H1 (cell line): Measurements from ENCODE around the gene SAG. TPM values are rescaled to one million over a fixed set of nuclear protein-coding genes. Genes with fewer than 3 reads are reported as not detected.

Experiments
- CTCF ChIA-PET: fragments of 300-600 bp; sonication (Branson Sonifier 250); formaldehyde crosslinking; loops from one replicate; lab custom pipeline; 2021; ENCODE audit not compliant: partially characterized antibody; lab: Charles Lee
- POLR2A ChIA-PET: fragments of 300-600 bp; sonication (Branson Sonifier 250); formaldehyde crosslinking; loops from one replicate; lab custom pipeline; 2021; ENCODE audit warnings: inconsistent platforms; ENCODE audit not compliant: partially characterized antibody; lab: Charles Lee
- DNase-seq, 2 experiments: peaks; one replicate each; pipeline versions ENCODE4 v3.0.0 to v3.0.0-alpha.2; 2010 to 2022; ENCODE audit warnings: low spot score in 2 of 2, low read depth in 1 of 2, mixed read lengths in 1 of 2
- FAIRE-seq: peaks from 2 replicates; lab custom pipeline; 2011; peaks lifted over from hg19 to GRCh38; lab: Jason Lieb, UNC
- H2AFZ ChIP-seq: 2 replicates; pipeline ENCODE4 v1.8.1; 2012; ENCODE audit warnings: low read length, inconsistent platforms
- H2AK5ac ChIP-seq: 2 replicates; pipeline ENCODE4 v1.6.1; 2013; ENCODE audit warnings: low read depth, low read length
- H2BK120ac ChIP-seq: replicated peaks from 2 replicates; pipeline ENCODE3; 2013; ENCODE audit warnings: low read depth, low read length, inconsistent platforms
- H2BK12ac ChIP-seq: 2 replicates; pipeline ENCODE4 v1.6.1; 2013; ENCODE audit warnings: low read depth, low read length
- H2BK15ac ChIP-seq: 2 replicates; pipeline ENCODE4 v1.6.1; 2013; ENCODE audit warnings: low read length
- H2BK20ac ChIP-seq: 2 replicates; pipeline ENCODE4 v1.6.1; 2013; ENCODE audit warnings: low read length
- H2BK5ac ChIP-seq: 2 replicates; pipeline ENCODE4 v1.6.1; 2013; ENCODE audit warnings: low read depth, low read length
- H3K14ac ChIP-seq: 2 replicates; pipeline ENCODE4 v1.6.1; 2013; ENCODE audit warnings: inconsistent platforms; ENCODE audit not compliant: insufficient read length
- H3K18ac ChIP-seq: 2 replicates; pipeline ENCODE4 v1.6.1; 2013; ENCODE audit warnings: low read length; ENCODE audit errors: extremely low read depth
- H3K23ac ChIP-seq: 2 replicates; pipeline ENCODE4 v1.6.1; 2013; ENCODE audit warnings: inconsistent platforms; ENCODE audit not compliant: insufficient read length
- H3K23me2 ChIP-seq: 2 replicates; pipeline ENCODE4 v1.6.1; 2013; ENCODE audit warnings: low read depth, low read length
- H3K27ac ChIP-seq: 2 replicates; pipeline ENCODE4 v1.6.1; 2011; ENCODE audit warnings: low read depth, low read length, inconsistent platforms
- H3K27me3 ChIP-seq, 4 experiments: replicated peaks in 1 of 4; 1 replicate in 1 of 4; 2 replicates in 3 of 4; pipeline versions ENCODE4 v1.6.1 to v1.8.1; 2011 to 2013; ENCODE audit warnings: low read length in 3 of 4, mild to moderate bottlenecking in 3 of 4, inconsistent platforms in 2 of 4, mixed read lengths in 2 of 4, moderate library complexity in 1 of 4; ENCODE audit not compliant: control insufficient read depth in 3 of 4, insufficient read depth in 3 of 4; ENCODE audit errors: extremely low read depth in 1 of 4
- H3K36me3 ChIP-seq, 4 experiments: 2 replicates each; pipeline versions ENCODE4 v1.6.1 to v1.8.1; 2011 to 2013; ENCODE audit warnings: mild to moderate bottlenecking in 4 of 4, low read length in 3 of 4, moderate library complexity in 2 of 4, control low read depth in 1 of 4, inconsistent platforms in 1 of 4; ENCODE audit not compliant: insufficient read depth in 4 of 4, control insufficient read depth in 2 of 4
- H3K4ac ChIP-seq: replicated peaks from 2 replicates; pipeline ENCODE3; 2013; ENCODE audit warnings: low read length, low read depth, mixed read lengths, inconsistent platforms; ENCODE audit not compliant: insufficient read length
- H3K4me1 ChIP-seq, 4 experiments: replicated peaks in 1 of 4; 1 replicate in 1 of 4; 2 replicates in 3 of 4; pipeline versions ENCODE4 v1.6.1 to v1.8.1; 2011 to 2013; ENCODE audit warnings: low read length in 3 of 4, inconsistent platforms in 2 of 4, mixed read lengths in 1 of 4; ENCODE audit not compliant: insufficient read depth in 4 of 4, control insufficient read depth in 3 of 4
- H3K4me2 ChIP-seq, 2 experiments: 2 replicates each; pipeline versions ENCODE4 v1.6.1 to v1.8.1; 2011 to 2013; ENCODE audit warnings: low read depth in 2 of 2, low read length in 2 of 2, control low read depth in 1 of 2, inconsistent platforms in 1 of 2, mild to moderate bottlenecking in 1 of 2; ENCODE audit not compliant: insufficient read depth in 1 of 2
- H3K4me3 ChIP-seq, 4 experiments: fragments of 200-600, 300-600 bp in 1 of 4; sonication (generic), shearing (Covaris generic), sonication (Bioruptor Twin) in 1 of 4; 2 replicates each; pipeline versions ENCODE4 v1.5.1 to v1.8.1; 2011 to 2016; ENCODE audit warnings: low read length in 4 of 4, low read depth in 3 of 4, control low read depth in 2 of 4, inconsistent platforms in 2 of 4, mild to moderate bottlenecking in 2 of 4, mixed read lengths in 1 of 4, moderate library complexity in 1 of 4; ENCODE audit not compliant: insufficient read depth in 2 of 4; ENCODE audit errors: extremely low read depth in 1 of 4
- H3K56ac ChIP-seq: replicated peaks from 2 replicates; pipeline ENCODE3; 2013; ENCODE audit warnings: low read depth, mild to moderate bottlenecking, mixed read lengths, low read length, inconsistent platforms; ENCODE audit not compliant: insufficient read length
- H3K79me1 ChIP-seq: 2 replicates; pipeline ENCODE4 v1.6.1; 2013; ENCODE audit warnings: low read depth, low read length, control low read depth
- H3K79me2 ChIP-seq, 2 experiments: 2 replicates each; pipeline versions ENCODE4 v1.6.1 to v1.8.1; 2012 to 2013; ENCODE audit warnings: low read length in 2 of 2, mild to moderate bottlenecking in 2 of 2, inconsistent platforms in 1 of 2; ENCODE audit not compliant: insufficient read depth in 2 of 2, control insufficient read depth in 1 of 2
- H3K9ac ChIP-seq, 4 experiments: replicated peaks in 1 of 4; 1 replicate in 1 of 4; 2 replicates in 3 of 4; pipeline versions ENCODE4 v1.6.1 to v1.8.1; 2011 to 2013; ENCODE audit warnings: low read depth in 3 of 4, low read length in 3 of 4, control low read depth in 2 of 4, mild to moderate bottlenecking in 2 of 4, moderate library complexity in 2 of 4, inconsistent platforms in 1 of 4; ENCODE audit errors: extremely low read depth in 1 of 4
- H3K9me3 ChIP-seq, 2 experiments: 2 replicates each; pipeline versions ENCODE4 v1.6.1 to v1.8.1; 2012 to 2013; ENCODE audit warnings: mild to moderate bottlenecking in 2 of 2, moderate library complexity in 2 of 2, control low read depth in 1 of 2, inconsistent platforms in 1 of 2, low read depth in 1 of 2, low read length in 1 of 2, mixed read lengths in 1 of 2; ENCODE audit not compliant: insufficient read depth in 2 of 2
- H4K20me1 ChIP-seq, 2 experiments: replicated peaks in 1 of 2; 2 replicates each; pipeline versions ENCODE3 to v1.8.1; 2011 to 2013; ENCODE audit warnings: inconsistent platforms in 2 of 2, low read length in 2 of 2, mild to moderate bottlenecking in 1 of 2; ENCODE audit not compliant: insufficient read depth in 2 of 2, control insufficient read depth in 1 of 2
- H4K5ac ChIP-seq: 2 replicates; pipeline ENCODE4 v1.6.1; 2013; ENCODE audit warnings: low read length, low read depth, mixed read lengths, inconsistent platforms; ENCODE audit not compliant: insufficient read length
- H4K8ac ChIP-seq: 2 replicates; pipeline ENCODE4 v1.8.0; 2013; ENCODE audit warnings: mild to moderate bottlenecking, moderate library complexity, low read length, inconsistent platforms; ENCODE audit not compliant: insufficient read depth; ENCODE audit errors: extremely low read depth
- H4K91ac ChIP-seq: replicated peaks from 2 replicates; pipeline ENCODE3; 2013; ENCODE audit warnings: low read length, mixed read lengths, inconsistent platforms; ENCODE audit not compliant: insufficient read length
- CBX8 ChIP-seq: fragments of 300-800, 300-1000 bp; sonication (generic); IDR thresholded peaks from 2 replicates; pipeline ENCODE4 v1.7.1; 2016; ENCODE audit warnings: low read depth, low read length, borderline replicate concordance
- EP300 ChIP-seq, 2 experiments: IDR thresholded peaks; 1 replicate in 1 of 2; 2 replicates in 1 of 2; pipeline ENCODE4 v1.6.1; 2011 to 2012; ENCODE audit warnings: low read depth in 2 of 2, low read length in 2 of 2, mild to moderate bottlenecking in 2 of 2, borderline replicate concordance in 1 of 2, inconsistent platforms in 1 of 2, moderate library complexity in 1 of 2
- FOSL1 ChIP-seq: IDR thresholded peaks from 2 replicates; pipeline ENCODE4 v1.6.1; 2011; ENCODE audit warnings: mild to moderate bottlenecking, low read depth, low read length, moderate library complexity; ENCODE audit not compliant: insufficient read depth
- HDAC2 ChIP-seq, 2 experiments: fragments of 300-600 bp in 1 of 2; sonication (generic) in 1 of 2; IDR thresholded peaks; 2 replicates each; pipeline ENCODE4 v1.6.1; 2011 to 2012; ENCODE audit warnings: low read depth in 2 of 2, low read length in 2 of 2, mild to moderate bottlenecking in 2 of 2, moderate library complexity in 2 of 2, borderline replicate concordance in 1 of 2, inconsistent platforms in 1 of 2
- JUN ChIP-seq: IDR thresholded peaks from 2 replicates; pipeline ENCODE4 v1.6.1; 2011; ENCODE audit warnings: low read depth, mild to moderate bottlenecking, improper control_type of control experiment, low read length
- MAX ChIP-seq: IDR thresholded peaks from 2 replicates; pipeline ENCODE4 v1.6.1; 2012; ENCODE audit warnings: inconsistent platforms
- NRF1 ChIP-seq: IDR thresholded peaks from 2 replicates; pipeline ENCODE4 v1.6.1; 2011; ENCODE audit warnings: mild to moderate bottlenecking, low read depth, low read length, improper control_type of control experiment
- POU5F1 ChIP-seq: IDR thresholded peaks from 2 replicates; pipeline ENCODE4 v1.6.1; 2011; ENCODE audit warnings: low read depth, mild to moderate bottlenecking, low read length, moderate library complexity
- RBBP5 ChIP-seq: IDR thresholded peaks from 2 replicates; pipeline ENCODE4 v1.7.1; 2012; ENCODE audit warnings: low read depth, mild to moderate bottlenecking, inconsistent platforms, low read length, moderate library complexity, borderline replicate concordance
- RNF2 ChIP-seq: fragments of 200-900, 300-1000 bp; sonication (generic); IDR thresholded peaks from 2 replicates; pipeline ENCODE4 v1.7.1; 2016; ENCODE audit warnings: borderline replicate concordance, low read depth, mild to moderate bottlenecking, antibody characterized with exemption, low read length; ENCODE audit not compliant: poor library complexity, severe bottlenecking; ENCODE audit errors: missing control alignments
- RXRA ChIP-seq: IDR thresholded peaks from 2 replicates; pipeline ENCODE4 v1.6.1; 2011; ENCODE audit warnings: low read depth, mild to moderate bottlenecking, low read length, moderate library complexity; ENCODE audit not compliant: insufficient read depth
- SIX5 ChIP-seq: IDR thresholded peaks from 2 replicates; pipeline ENCODE4 v1.6.1; 2011; ENCODE audit warnings: mild to moderate bottlenecking, low read depth, low read length
- TAF1 ChIP-seq: IDR thresholded peaks from 2 replicates; pipeline ENCODE4 v1.6.1; 2011; ENCODE audit warnings: mild to moderate bottlenecking, low read depth, low read length
- WGBS, 2 experiments: shearing (Covaris generic) in 1 of 2; methylation state at CpG; one replicate each; pipeline versions ENCODE4 v1.1.6 to v1.1.7; 2013 to 2015; ENCODE audit warnings: low lambda C conversion rate in 2 of 2, mixed read lengths in 2 of 2, inconsistent platforms in 1 of 2, low coverage in 1 of 2, missing lambda C conversion rate in 1 of 2; ENCODE audit not compliant: insufficient replicate concordance in 2 of 2, insufficient coverage in 1 of 2, insufficient read length in 1 of 2; ENCODE audit errors: extremely low coverage in 1 of 2, missing lambda C conversion rate in 1 of 2; 5-methylcytosine and 5-hydroxymethylcytosine counted together
- polyA plus RNA-seq, 7 experiments: library from polyadenylated mRNA; depleted of rRNA in 3 of 7; stranded (reverse) in 5 of 7; unstranded in 2 of 7; fragments of >200 nt in 5 of 7; fragments of 200-250 nt in 2 of 7; gene quantifications; 1 replicate in 5 of 7; 2 replicates in 1 of 7; 4 replicates in 1 of 7; pipeline versions ENCODE4 v1.2.1 to v1.2.3, GENCODE V29; 2011 to 2013; ENCODE audit warnings: missing spikeins in 2 of 7, mixed read lengths in 2 of 7
- total RNA-seq: library from RNA; stranded (reverse); fragmentation: NEBNext Ultra II Directional; extraction: Animal tissue kit (Norgen Biotek cat#: 25700); gene quantifications from 2 replicates; pipeline ENCODE4 v1.2.1, GENCODE V29; 2021

Gene SAG
- total and polyA plus RNA-seq, 2 of the 8 experiments (the other 6 are each of a cell fraction or from before 2014, with no cell fraction given): not detected

- Histone ChIP-seq H3K36me3 (peaks cover 23 to 74% (median 60%) of the 10 kb centered on the region in 4 experiments), H3K79me2 (peaks cover 0 to 3% of the 10 kb centered on the region in 2 experiments; a peak in 1 of 4 replicates), H2AFZ (no peak overlapping the region), H3K27me3 (no peaks in the 10 kb centered on the region), H2BK12ac (no peak overlapping the region), H2BK120ac (no peak overlapping the region), H3K4ac (no peak overlapping the region), H4K8ac (peak overlapping the region; percentile 35; the same call in 1 of the 2 replicates), H3K14ac (no peak overlapping the region), H4K5ac (no peak overlapping the region), H3K23me2 (no peaks in the 10 kb centered on the region), H4K91ac (no peak overlapping the region), H2BK15ac (no peak overlapping the region), H2BK5ac (no peak overlapping the region), H3K4me3 (no peak overlapping the region), H3K56ac (no peak overlapping the region), H3K4me1 (no peaks in the 10 kb centered on the region), H4K20me1 (peaks cover 2 to 7% of the 10 kb centered on the region in 2 experiments), H2AK5ac (no peak overlapping the region), H3K23ac (no peak overlapping the region), H3K79me1 (no peaks in the 10 kb centered on the region), H3K9ac (no peak overlapping the region), H3K18ac (no peak overlapping the region), H3K27ac (no peak overlapping the region), H2BK20ac (no peak overlapping the region), H3K9me3 (no peaks in the 10 kb centered on the region), H3K4me2 (no peak overlapping the region)
- FAIRE-seq (no peak), DNase-seq (no peak)
- WGBS, 2 experiments: 93% methylated on average over 5 of the region's 5 CpGs; no CpG with 5 or more reads in 1 of the 2 experiments
- ChIA-PET POLR2A (interaction anchor here (1.6 kb wide), 1 partner anchor 11 kb away, joined by 8 read pairs; no protein-coding TSS in a partner anchor), CTCF (interaction anchor here (0.8 to 1.6 kb wide), 3 partner anchors 18 to 208 kb away, joined by 3 read pairs; no protein-coding TSS in a partner anchor)
- TF ChIP-seq RXRA (no peak), RNF2 (no peak), JUN (no peak), FOSL1 (no peak), EP300 (IDR thresholded peaks at IDR 0.05; ENCODE audit: borderline replicate concordance in 1 of 2, low read depth in 2 of 2, low read length in 2 of 2) (no peak), RBBP5 (no peak), MAX (no peak), CBX8 (no peak), SIX5 (no peak), POU5F1 (no peak), NRF1 (no peak), TAF1 (no peak), HDAC2 (IDR thresholded peaks at IDR 0.05; ENCODE audit: borderline replicate concordance in 1 of 2, low read depth in 2 of 2, low read length in 2 of 2) (no peak)
Measured at GRCh38 chr2:233285921-233286320, 21.7 kb upstream of the SAG start.
